Activated CD8-positive, alpha-beta T cell treated with anti-CD3 and anti-CD28 coated beads, Interleukin-2, amount 10 ng/mL, durations not matched to agents 7 days and 5 days (primary cell): ENCODE data around the gene APOL4. TPM values are rescaled to one million over a fixed set of nuclear protein-coding genes. Genes with fewer than 3 reads are reported as not detected.
"Not testable (repeated sequence)": the region's sequence is repeated elsewhere in the genome, so short reads cannot be mapped to it uniquely, and the experiment has no call there.

Experiments used
- ATAC-seq: fragments of 150-1000 bp; cut with Tn5 transposase; one replicate; pipeline ENCODE4 v1.10.0; 2021; ENCODE audit warnings: moderate library complexity
- CTCF ChIA-PET: fragments of 350-600 bp; sonication (Branson Sonifier 250); formaldehyde crosslinking; loops from one replicate; lab custom pipeline; 2021; ENCODE audit warnings: antibody characterized with exemption; lab: Charles Lee
- POLR2A ChIA-PET: fragments of 350-600 bp; sonication (Branson Sonifier 250); formaldehyde crosslinking; loops from one replicate; lab custom pipeline; 2021; ENCODE audit warnings: antibody characterized with exemption; lab: Charles Lee
- DNase-seq: peaks from one replicate; pipeline ENCODE4 v3.0.0-alpha.2; 2020
- H3K27ac Mint-ChIP-seq: one replicate; pipeline ENCODE4 v1.8.0; 2021; ENCODE audit warnings: mild to moderate bottlenecking, mixed read lengths
- H3K27me3 Mint-ChIP-seq: one replicate; pipeline ENCODE4 v1.8.0; 2021; ENCODE audit warnings: low read depth, mixed read lengths
- H3K36me3 Mint-ChIP-seq: one replicate; pipeline ENCODE4 v1.8.0; 2021; ENCODE audit warnings: low read depth, mixed read lengths
- H3K4me1 Mint-ChIP-seq: one replicate; pipeline ENCODE4 v1.8.0; 2021; ENCODE audit warnings: low read depth, mixed read lengths
- H3K4me3 Mint-ChIP-seq: one replicate; pipeline ENCODE4 v1.8.0; 2021; ENCODE audit warnings: mild to moderate bottlenecking, mixed read lengths
- H3K9me3 Mint-ChIP-seq: one replicate; pipeline ENCODE4 v1.8.0; 2022; ENCODE audit warnings: mixed read lengths; ENCODE audit not compliant: insufficient read depth
- total RNA-seq, 2 experiments: library from RNA; stranded (reverse); gene quantifications; one replicate each; pipeline ENCODE4 v1.2.3, GENCODE V29; 2021

The APOL4 gene
- 1 to 10 TPM; 6.9 to 8.5 TPM for total RNA-seq

- Mint-ChIP-seq H3K36me3 (no peaks in the 10 kb centered on the region), H3K27ac (peak within 1 kb of the TSS; percentile 76), H3K4me1 (peaks cover 60% of the 10 kb centered on the region), H3K27me3 (no peaks in the 10 kb centered on the region), H3K4me3 (peak within 1 kb of the TSS; percentile 67), H3K9me3 (no peaks in the 10 kb centered on the region)
- ChIA-PET CTCF (interaction anchor here (0.9 to 2.0 kb wide), 5 partner anchors 10 to 285 kb away, joined by 3 to 7 read pairs (median 3); no protein-coding TSS in a partner anchor), POLR2A (interaction anchor here (0.6 to 1.1 kb wide), 2 partner anchors 9 to 178 kb away, joined by 3 to 4 read pairs; no protein-coding TSS in a partner anchor)
- ATAC-seq (peak; percentile 43), DNase-seq (peak; percentile 47)
Observed at GRCh38 chr22:36201630-36202319, at the start of gene APOL4. Gene APOL4, minus strand, starts transcription at chr22:36201809. Its CDS starts 75 bp downstream, at chr22:36201734.

GRCh38 chr22:36250292-36250960, 48.8 kb upstream of the APOL4 start:
- Mint-ChIP-seq H3K9me3 (peaks cover 17% of the 10 kb centered on the region), H3K4me1 (peaks cover 36% of the 10 kb centered on the region), H3K36me3 (peaks cover 11% of the 10 kb centered on the region)
- POLR2A ChIA-PET, DNase-seq, H3K27me3 Mint-ChIP-seq, H3K27ac Mint-ChIP-seq, ATAC-seq, H3K4me3 Mint-ChIP-seq: not testable (repeated sequence)
- CTCF ChIA-PET, result interaction anchor here (1.7 to 8.1 kb wide), 2 partner anchors 12 to 36 kb away, joined by 5 to 90 read pairs; partner anchors contain the start of gene APOL2

GRCh38 chr22:36249160-36249559, 47.6 kb upstream of the APOL4 start:
- no peaks in the 10 kb centered on the region for H3K27me3 Mint-ChIP-seq
- POLR2A ChIA-PET, result no interaction called here
- CTCF ChIA-PET, result interaction anchor here (0.9 to 8.1 kb wide), 2 partner anchors 11 to 52 kb away, joined by 3 to 90 read pairs; partner anchors contain the start of gene APOL2
- H3K4me3 Mint-ChIP-seq, result no peak overlapping the region
- H3K36me3 Mint-ChIP-seq, result peaks cover 4% of the 10 kb centered on the region
- ATAC-seq (no peak), DNase-seq (no peak)
- peaks cover 23% of the 10 kb centered on the region for H3K4me1 Mint-ChIP-seq
- peaks cover 17% of the 10 kb centered on the region for H3K9me3 Mint-ChIP-seq
- no peak overlapping the region for H3K27ac Mint-ChIP-seq

- peaks cover 12% of the 10 kb centered on the region for H3K4me1 Mint-ChIP-seq
- no peak for ATAC-seq
Observed at GRCh38 chr22:36247955-36248354, 46.3 kb upstream of the APOL4 start.

GRCh38 chr22:36246718-36247117, 45.1 kb upstream of the APOL4 start:
- no peak overlapping the region for H3K27ac Mint-ChIP-seq

More at GRCh38 chr22:36247955-36248354, 46.3 kb upstream of the APOL4 start:
- no peak overlapping the region for H3K27ac Mint-ChIP-seq
- no peaks in the 10 kb centered on the region for H3K27me3 Mint-ChIP-seq
- no peak for DNase-seq
- H3K4me3 Mint-ChIP-seq, result no peak overlapping the region
- ChIA-PET POLR2A (no interaction called here), CTCF (interaction anchor here (8.1 kb wide), 1 partner anchor 9 kb away, joined by 90 read pairs; the partner anchor contains the start of gene APOL2)
- no peaks in the 10 kb centered on the region for H3K36me3 Mint-ChIP-seq
- H3K9me3 Mint-ChIP-seq, result peaks cover 22% of the 10 kb centered on the region

GRCh38 chr22:36245805-36246356, 44.3 kb upstream of the APOL4 start:
- Mint-ChIP-seq H3K27me3 (peaks cover 2% of the 10 kb centered on the region), H3K4me3 (no peak overlapping the region), H3K27ac (no peak overlapping the region), H3K9me3 (peaks cover 29% of the 10 kb centered on the region), H3K4me1 (no peaks in the 10 kb centered on the region), H3K36me3 (no peaks in the 10 kb centered on the region)
- no peak for ATAC-seq
- ChIA-PET CTCF (no interaction called here), POLR2A (no interaction called here)
- no peak for DNase-seq

More at GRCh38 chr22:36246718-36247117, 45.1 kb upstream of the APOL4 start:
- ChIA-PET CTCF (no interaction called here), POLR2A (no interaction called here)
- ATAC-seq, result no peak
- Mint-ChIP-seq H3K4me3 (no peak overlapping the region), H3K9me3 (peaks cover 29% of the 10 kb centered on the region), H3K4me1 (peaks cover under 1% of the 10 kb centered on the region), H3K36me3 (no peaks in the 10 kb centered on the region), H3K27me3 (peaks cover 2% of the 10 kb centered on the region)
- no peak for DNase-seq

- ChIA-PET POLR2A (no interaction called here), CTCF (interaction anchor here (0.8 to 2.2 kb wide), 3 partner anchors 8 to 50 kb away, joined by 3 to 6 read pairs (median 4); partner anchors contain the start of gene APOL1)
Observed at GRCh38 chr22:36244522-36245391, 43.1 kb upstream of the APOL4 start.

GRCh38 chr22:36243986-36244385, 42.4 kb upstream of the APOL4 start:
- no peak overlapping the region for H3K4me3 Mint-ChIP-seq
- peaks cover 3% of the 10 kb centered on the region for H3K36me3 Mint-ChIP-seq
- H3K9me3 Mint-ChIP-seq, result peaks cover 19% of the 10 kb centered on the region
- H3K27me3 Mint-ChIP-seq, result peaks cover 2% of the 10 kb centered on the region
- H3K27ac Mint-ChIP-seq, result no peak overlapping the region
- POLR2A ChIA-PET, result no interaction called here
- DNase-seq (no peak), ATAC-seq (no peak)
- H3K4me1 Mint-ChIP-seq, result peaks cover 7% of the 10 kb centered on the region
- CTCF ChIA-PET, result interaction anchor here (0.8 to 2.2 kb wide), 4 partner anchors 9 to 49 kb away, joined by 3 to 6 read pairs (median 4); partner anchors contain the start of gene APOL1

More at GRCh38 chr22:36244522-36245391, 43.1 kb upstream of the APOL4 start:
- peaks cover 25% of the 10 kb centered on the region for H3K9me3 Mint-ChIP-seq
- DNase-seq (no peak), ATAC-seq (no peak)
- no peaks in the 10 kb centered on the region for H3K36me3 Mint-ChIP-seq
- H3K4me3 Mint-ChIP-seq, result no peak overlapping the region
- peaks cover 2% of the 10 kb centered on the region for H3K27me3 Mint-ChIP-seq
- H3K27ac Mint-ChIP-seq, result no peak overlapping the region
- peaks cover 3% of the 10 kb centered on the region for H3K4me1 Mint-ChIP-seq

GRCh38 chr22:36239401-36240171, 38.0 kb upstream of the APOL4 start, which contains the start of gene APOL2:
Gene APOL2, minus strand, starts transcription at chr22:36239527. Its CDS starts 6,365 bp downstream, at chr22:36233162.
- H3K4me1 Mint-ChIP-seq, result peaks cover 41% of the 10 kb centered on the region

GRCh38 chr22:36239150-36239400, 37.5 kb upstream of the APOL4 start:
- peaks cover 2% of the 10 kb centered on the region for H3K27me3 Mint-ChIP-seq
- H3K4me3 Mint-ChIP-seq, result peak overlapping the region; percentile 89
- CTCF ChIA-PET, result interaction anchor here (0.7 to 6.1 kb wide), 28 partner anchors 9 to 247 kb away, joined by 3 to 90 read pairs (median 8); partner anchors contain the start of genes APOL1 and APOL3
- peaks cover 46% of the 10 kb centered on the region for H3K4me1 Mint-ChIP-seq
- peak overlapping the region; percentile 92 for H3K27ac Mint-ChIP-seq
- H3K36me3 Mint-ChIP-seq, result peaks cover 43% of the 10 kb centered on the region
- peaks cover 22% of the 10 kb centered on the region for H3K9me3 Mint-ChIP-seq
- DNase-seq (no peak), ATAC-seq (no peak)
- POLR2A ChIA-PET, result interaction anchor here (0.6 to 1.7 kb wide), 11 partner anchors 14 to 591 kb away, joined by 3 to 6 read pairs (median 3); partner anchors contain the start of genes APOL1, APOL3 and APOL6

More at GRCh38 chr22:36239401-36240171, 38.0 kb upstream of the APOL4 start, which contains the start of gene APOL2:
- peak within 1 kb of the TSS; percentile 92 for H3K27ac Mint-ChIP-seq
- CTCF ChIA-PET, result interaction anchor here (0.7 to 6.1 kb wide), 31 partner anchors 10 to 246 kb away, joined by 3 to 90 read pairs (median 7); partner anchors contain the start of genes APOL1 and APOL3
- POLR2A ChIA-PET, result interaction anchor here (0.6 to 1.7 kb wide), 14 partner anchors 13 to 1005 kb away, joined by 3 to 6 read pairs (median 3); partner anchors contain the start of genes APOL1, APOL3, APOL6 and TXN2
- peaks cover 38% of the 10 kb centered on the region for H3K36me3 Mint-ChIP-seq
- DNase-seq (peak; percentile 92), ATAC-seq (peak; percentile 98)
- H3K9me3 Mint-ChIP-seq, result peaks cover 22% of the 10 kb centered on the region
- peak within 1 kb of the TSS; percentile 89 for H3K4me3 Mint-ChIP-seq
- H3K27me3 Mint-ChIP-seq, result peaks cover 2% of the 10 kb centered on the region
